ENCODE data around the gene PLXNC1.
"Not testable (repeated sequence)": the region's sequence is repeated elsewhere in the genome, so short reads cannot be mapped to it uniquely, and the experiment has no call there.

GRCh38 chr12:94316600-94316999, 168.2 kb downstream of the PLXNC1 start:
- not testable (repeated sequence) for TF ChIP-seq POLR2A, CTCF, POLR2AphosphoS5 (IDR thresholded peaks at IDR 0.05)
